Endothelial cell of umbilical vein (primary cell): ENCODE measurements around the gene HSBP1. TPM values are rescaled to one million over a fixed set of nuclear protein-coding genes. Genes with fewer than 3 reads are reported as not detected.

Source experiments
- BruUV-seq: library from RNA; stranded (reverse); fragments of 400-500 nt; replicated peaks from 2 replicates; lab custom pipeline; 2021; lab: Mats Ljungman, UMichigan
- CTCF ChIA-PET: fragments of 300-600, 350-600 bp; sonication (Branson Sonifier 250); formaldehyde crosslinking; loops from one replicate; lab custom pipeline; 2021; ENCODE audit warnings: antibody characterized with exemption, inconsistent platforms; lab: Charles Lee
- POLR2A ChIA-PET: fragments of 300-600, 350-600 bp; sonication (Branson Sonifier 250); formaldehyde crosslinking; loops from one replicate; lab custom pipeline; 2021; ENCODE audit warnings: antibody characterized with exemption, inconsistent platforms; lab: Charles Lee
- DNase-seq: peaks from one replicate; pipeline ENCODE4 v3.0.0-alpha.2; 2011; ENCODE audit warnings: low read depth, low spot score
- FAIRE-seq: peaks from 2 replicates; lab custom pipeline; 2011; peaks lifted over from hg19 to GRCh38; lab: Jason Lieb, UNC
- H2AFZ ChIP-seq: 2 replicates; pipeline ENCODE4 v1.6.0; 2012; ENCODE audit warnings: low read depth, low read length, control low read depth, inconsistent platforms
- H3K27ac ChIP-seq: 2 replicates; pipeline ENCODE4 v1.5.1; 2011; ENCODE audit warnings: low read depth, mild to moderate bottlenecking, control low read depth, low read length, moderate library complexity; ENCODE audit not compliant: insufficient read depth
- H3K27me3 ChIP-seq, 2 experiments: 2 replicates each; pipeline versions ENCODE4 v1.6.0 to v1.6.1; 2011; ENCODE audit warnings: low read length in 2 of 2, mixed read lengths in 1 of 2; ENCODE audit not compliant: control insufficient read depth in 2 of 2, insufficient read depth in 2 of 2
- H3K36me3 ChIP-seq, 2 experiments: 2 replicates in 1 of 2; 3 replicates in 1 of 2; pipeline ENCODE4 v1.5.1; 2011; ENCODE audit warnings: low read length in 2 of 2, mild to moderate bottlenecking in 1 of 2, moderate library complexity in 1 of 2; ENCODE audit not compliant: control insufficient read depth in 2 of 2, insufficient read depth in 2 of 2; ENCODE audit errors: extremely low read depth in 1 of 2
- H3K4me1 ChIP-seq: 3 replicates; pipeline ENCODE4 v1.5.1; 2011; ENCODE audit warnings: mild to moderate bottlenecking, low read length; ENCODE audit not compliant: control insufficient read depth, insufficient read depth; ENCODE audit errors: extremely low read depth
- H3K4me2 ChIP-seq: 2 replicates; pipeline ENCODE4 v1.6.1; 2011; ENCODE audit warnings: low read length, control low read depth, mixed read lengths; ENCODE audit not compliant: insufficient read depth
- H3K4me3 ChIP-seq, 3 experiments: fragments of 200-600 bp in 1 of 3; sonication (generic), shearing (Covaris generic) in 1 of 3; replicated peaks in 1 of 3; 2 replicates each; pipeline ENCODE4 v1.5.1; 2011 to 2016; ENCODE audit warnings: control low read depth in 3 of 3, low read length in 3 of 3, mild to moderate bottlenecking in 2 of 3, inconsistent platforms in 1 of 3, low read depth in 1 of 3, moderate library complexity in 1 of 3; ENCODE audit not compliant: insufficient read depth in 1 of 3
- H3K79me2 ChIP-seq: 2 replicates; pipeline ENCODE4 v1.6.0; 2012; ENCODE audit warnings: low read length, inconsistent platforms; ENCODE audit not compliant: control insufficient read depth, insufficient read depth
- H3K9ac ChIP-seq: replicated peaks from 2 replicates; pipeline ENCODE3; 2011; ENCODE audit warnings: low read length, control low read depth; ENCODE audit not compliant: insufficient read depth; ENCODE audit errors: extremely low read depth
- H3K9me1 ChIP-seq: replicated peaks from 3 replicates; pipeline ENCODE4 v1.6.0; 2011; ENCODE audit warnings: mild to moderate bottlenecking, low read length; ENCODE audit not compliant: control insufficient read depth, insufficient read depth; ENCODE audit errors: extremely low read depth
- H3K9me3 ChIP-seq: replicated peaks from 2 replicates; pipeline ENCODE4 v1.5.1; 2012; ENCODE audit warnings: low read length, inconsistent platforms; ENCODE audit not compliant: control insufficient read depth, insufficient read depth
- H4K20me1 ChIP-seq: replicated peaks from 2 replicates; pipeline ENCODE3; 2011; ENCODE audit warnings: mild to moderate bottlenecking, low read length; ENCODE audit not compliant: control insufficient read depth, insufficient read depth; ENCODE audit errors: extremely low read depth
- EZH2 ChIP-seq: IDR thresholded peaks from 2 replicates; pipeline ENCODE4 v1.6.1; 2012; ENCODE audit warnings: borderline replicate concordance, low read depth, mild to moderate bottlenecking, moderate library complexity, low read length, inconsistent platforms; ENCODE audit not compliant: severe bottlenecking
- FOS ChIP-seq: IDR thresholded peaks from 2 replicates; pipeline ENCODE4 v1.6.1; 2011; ENCODE audit warnings: mild to moderate bottlenecking, low read length, moderate library complexity, borderline replicate concordance; ENCODE audit not compliant: insufficient read depth
- GATA2 ChIP-seq: IDR thresholded peaks from 2 replicates; pipeline ENCODE4 v1.7.0; 2011; ENCODE audit warnings: low read depth, mild to moderate bottlenecking, moderate library complexity, mixed read lengths, low read length; ENCODE audit not compliant: insufficient read length, insufficient read depth
- JUN ChIP-seq: IDR thresholded peaks from 2 replicates; pipeline ENCODE4 v1.6.1; 2011; ENCODE audit warnings: borderline replicate concordance, low read depth; ENCODE audit not compliant: insufficient read length, insufficient read depth
- MYC ChIP-seq: IDR thresholded peaks from one replicate; pipeline ENCODE4 v1.6.1; 2011; ENCODE audit warnings: mild to moderate bottlenecking, low read depth, low read length
- POLR2A ChIP-seq: IDR thresholded peaks from 2 replicates; pipeline ENCODE4 v1.6.1; 2012; ENCODE audit warnings: low read depth, mild to moderate bottlenecking, control low read depth, low read length
- POLR2AphosphoS5 ChIP-seq: IDR thresholded peaks from 2 replicates; pipeline ENCODE4 v1.6.1; 2012; ENCODE audit warnings: low read depth, mild to moderate bottlenecking, control low read depth, low read length, moderate library complexity; ENCODE audit not compliant: insufficient read depth
- dilution Hi-C: fragments of 300-500 bp; cut with MboI; formaldehyde crosslinking; loops from one replicate; pipeline ENCODE4 v1.15.0; 2019; ENCODE audit warnings: low sequenced_read_pairs; ENCODE audit not compliant: extremely low pct_ligation_motif_present
- intact Hi-C: fragments of 100-400 bp; cut with micrococcal nuclease; formaldehyde crosslinking; loops from one replicate; pipeline ENCODE4 v1.10.0; 2022
- polyA plus RNA-seq, 4 experiments: library from polyadenylated mRNA; depleted of rRNA in 3 of 4; stranded (reverse) in 3 of 4; unstranded in 1 of 4; fragments of >200 nt; gene quantifications; 2 replicates each; pipeline versions ENCODE4 v1.2.1 to v1.2.3, GENCODE V29; 2011 to 2012; ENCODE audit warnings: missing spikeins in 1 of 4
- total RNA-seq: library from RNA; stranded (reverse); gene quantifications from 2 replicates; pipeline ENCODE4 v1.2.3, GENCODE V29; 2021
- TF ChIP-seq, protein P1 (sequence below): IDR thresholded peaks from 2 replicates; pipeline ENCODE4 v1.6.1; 2011; ENCODE audit not compliant: insufficient read depth, insufficient read length
- TF ChIP-seq, protein P2 (sequence below), 2 donors: IDR thresholded peaks; 1 replicate in 1 of 2; 2 replicates in 1 of 2; pipeline ENCODE4 v1.5.1; 2011; ENCODE audit warnings: low read length in 2 of 2, mild to moderate bottlenecking in 2 of 2, moderate library complexity in 2 of 2, control low read depth in 1 of 2, inconsistent platforms in 1 of 2, low read depth in 1 of 2; ENCODE audit not compliant: insufficient read depth in 1 of 2; ENCODE audit errors: extremely low read depth in 1 of 2

HSBP1 gene
- total and polyA plus RNA-seq, 2 donors (not counting 3 experiments of a cell fraction or from before 2014, with no cell fraction given) = 40.8 to 136 TPM

DNA sequence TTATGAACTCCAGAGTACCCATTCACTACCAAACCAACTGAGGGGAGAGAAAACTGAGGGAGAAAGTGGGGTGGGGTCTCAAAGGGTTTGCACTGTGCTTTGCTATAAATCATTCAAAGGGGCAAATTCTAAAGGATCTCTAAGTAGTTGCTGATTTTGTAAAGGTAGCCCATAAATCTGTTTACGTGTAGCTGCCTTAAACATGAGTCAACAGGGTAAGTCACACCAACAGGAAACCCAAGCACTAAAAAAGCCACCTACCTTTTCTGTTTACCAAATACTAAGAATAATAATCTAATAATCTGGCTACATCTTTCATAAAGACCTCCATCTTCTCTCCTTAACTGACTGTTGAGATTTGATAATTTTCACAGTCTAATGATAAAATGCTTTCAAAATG, 8.4 kb upstream of the HSBP1 start:
- no peaks in the 10 kb centered on the region for H3K27me3 ChIP-seq
- no peak overlapping the region for H3K27ac ChIP-seq
- BruUV-seq = no TSS peak
- no peak overlapping the region for H3K9ac ChIP-seq
- dilution Hi-C loops (no loop called here), intact Hi-C loops (no loop called here)
- ChIA-PET CTCF (no interaction called here), POLR2A (no interaction called here)
- no peak overlapping the region for H3K4me3 ChIP-seq
- H3K9me3 ChIP-seq = no peaks in the 10 kb centered on the region
- DNase-seq (no peak), FAIRE-seq (no peak)
- peaks cover 6% of the 10 kb centered on the region for H3K4me1 ChIP-seq
- H3K36me3 ChIP-seq = no peaks in the 10 kb centered on the region
- H3K79me2 ChIP-seq = no peaks in the 10 kb centered on the region
- no peak for TF ChIP-seq JUN
- no peak for TF ChIP-seq POLR2AphosphoS5
- no peak for TF ChIP-seq MYC
- TF ChIP-seq, protein P1, sequence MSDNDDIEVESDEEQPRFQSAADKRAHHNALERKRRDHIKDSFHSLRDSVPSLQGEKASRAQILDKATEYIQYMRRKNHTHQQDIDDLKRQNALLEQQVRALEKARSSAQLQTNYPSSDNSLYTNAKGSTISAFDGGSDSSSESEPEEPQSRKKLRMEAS = no peak
- TF ChIP-seq EZH2 = no peak
- no peak for TF ChIP-seq POLR2A
- no peak for TF ChIP-seq FOS
- TF ChIP-seq GATA2 = no peak
- no peaks in the 10 kb centered on the region for H3K9me1 ChIP-seq
- no peak overlapping the region for H3K4me2 ChIP-seq
- no peaks in the 10 kb centered on the region for H4K20me1 ChIP-seq
- H2AFZ ChIP-seq = no peak overlapping the region

DNA sequence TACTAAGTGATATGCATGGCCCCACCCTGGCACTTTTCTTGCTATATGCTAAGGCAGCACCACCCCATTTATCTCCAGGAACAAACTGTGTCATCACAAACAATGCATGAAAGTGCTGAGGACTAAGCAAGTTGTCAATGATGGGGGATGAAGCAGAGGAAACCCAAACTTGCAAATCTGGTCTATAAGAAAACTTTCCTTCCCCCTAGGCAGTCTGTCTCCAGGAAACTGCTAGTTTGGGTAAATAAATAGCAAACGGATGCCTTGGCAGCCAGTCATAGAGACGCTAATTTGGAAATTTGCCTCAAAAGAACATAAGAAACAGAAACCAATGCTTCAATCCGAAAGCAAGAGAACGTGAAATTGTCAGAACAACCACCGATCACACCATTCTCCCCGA, 5.6 kb upstream of the HSBP1 start:
- POLR2A ChIA-PET = no interaction called here
- dilution Hi-C loops = no loop called here
- FAIRE-seq = peak; percentile 37

More for the DNA sequence above, 5.6 kb upstream of the HSBP1 start:
- Histone ChIP-seq H2AFZ (peak overlapping the region; percentile 52), H3K4me1 (peaks cover 6% of the 10 kb centered on the region), H3K9ac (peak overlapping the region; percentile 20), H3K36me3 (no peaks in the 10 kb centered on the region), H3K27ac (no peak overlapping the region), H3K9me3 (no peaks in the 10 kb centered on the region), H3K9me1 (no peaks in the 10 kb centered on the region), H3K79me2 (no peaks in the 10 kb centered on the region), H3K4me3 (peak overlapping the region in 1 of 3 experiments; percentile 3), H3K4me2 (peak overlapping the region; percentile 15), H4K20me1 (no peaks in the 10 kb centered on the region), H3K27me3 (no peaks in the 10 kb centered on the region)
- intact Hi-C loops = no loop called here
- DNase-seq = peak; percentile 75
- no peak for TF ChIP-seq GATA2
- TF ChIP-seq, protein P1 = no peak
- no peak for TF ChIP-seq FOS
- TF ChIP-seq MYC = no peak
- TF ChIP-seq POLR2AphosphoS5 = no peak
- TF ChIP-seq, protein P2, sequence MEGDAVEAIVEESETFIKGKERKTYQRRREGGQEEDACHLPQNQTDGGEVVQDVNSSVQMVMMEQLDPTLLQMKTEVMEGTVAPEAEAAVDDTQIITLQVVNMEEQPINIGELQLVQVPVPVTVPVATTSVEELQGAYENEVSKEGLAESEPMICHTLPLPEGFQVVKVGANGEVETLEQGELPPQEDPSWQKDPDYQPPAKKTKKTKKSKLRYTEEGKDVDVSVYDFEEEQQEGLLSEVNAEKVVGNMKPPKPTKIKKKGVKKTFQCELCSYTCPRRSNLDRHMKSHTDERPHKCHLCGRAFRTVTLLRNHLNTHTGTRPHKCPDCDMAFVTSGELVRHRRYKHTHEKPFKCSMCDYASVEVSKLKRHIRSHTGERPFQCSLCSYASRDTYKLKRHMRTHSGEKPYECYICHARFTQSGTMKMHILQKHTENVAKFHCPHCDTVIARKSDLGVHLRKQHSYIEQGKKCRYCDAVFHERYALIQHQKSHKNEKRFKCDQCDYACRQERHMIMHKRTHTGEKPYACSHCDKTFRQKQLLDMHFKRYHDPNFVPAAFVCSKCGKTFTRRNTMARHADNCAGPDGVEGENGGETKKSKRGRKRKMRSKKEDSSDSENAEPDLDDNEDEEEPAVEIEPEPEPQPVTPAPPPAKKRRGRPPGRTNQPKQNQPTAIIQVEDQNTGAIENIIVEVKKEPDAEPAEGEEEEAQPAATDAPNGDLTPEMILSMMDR (IDR thresholded peaks at IDR 0.05; ENCODE audit: extremely low read depth in 1 of 2, insufficient read depth in 1 of 2, low read depth in 1 of 2, low read length in 2 of 2) = no peak
- no peak for TF ChIP-seq EZH2
- TF ChIP-seq POLR2A = no peak
- TF ChIP-seq JUN = no peak
- CTCF ChIA-PET = no interaction called here
- no TSS peak for BruUV-seq
